ENCODE measurements around the gene PKNOX2. TPM values are rescaled to one million over a fixed set of nuclear protein-coding genes. Genes with fewer than 3 reads are reported as not detected.

The PKNOX2 gene
- total and polyA plus RNA-seq, 9 of the 15 experiments (the other 6 are each of a cell fraction or from before 2014, with no cell fraction given) = not detected

DNA sequence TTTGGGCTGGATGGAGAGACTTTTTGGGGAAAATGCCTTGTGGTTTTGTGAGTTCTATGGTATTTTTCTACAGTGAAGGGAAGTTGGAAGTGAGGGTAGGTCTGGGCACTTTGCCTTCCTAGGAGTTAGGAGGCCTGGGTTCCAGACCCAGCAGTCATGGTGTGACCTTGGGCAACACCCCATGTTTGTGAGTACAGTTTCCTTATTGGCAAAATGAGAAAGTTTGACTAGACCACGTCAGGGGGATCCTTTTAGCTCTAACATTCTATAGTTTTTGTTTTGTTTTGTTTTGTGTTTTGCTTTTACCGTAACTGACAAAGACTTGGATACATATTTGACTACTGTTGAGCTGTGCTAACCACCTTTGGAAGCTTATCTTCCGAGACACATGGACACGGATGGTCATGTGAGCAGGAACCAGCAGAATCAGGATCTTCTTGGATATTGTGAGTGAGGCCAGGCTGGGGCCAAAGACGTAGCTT, 109.0 kb downstream of the PKNOX2 start (continued):
- TF ChIP-seq ERF (CRISPR knock-in tag; IDR thresholded peaks at IDR 0.05) (0 out of 2 replicates have a peak, but pooled peaks have one; percentile 59), TCF3 (CRISPR knock-in tag; IDR thresholded peaks at IDR 0.05) (peak; percentile 80), MAZ (CRISPR knock-in tag; conservative IDR thresholded peaks at IDR 0.05 in 1 of 2, IDR thresholded peaks at IDR 0.05 in 1 of 2) (0 out of 4 replicates have a peak, but pooled peaks of 1 of the 2 experiments have one; percentile 17), ZNF589 (CRISPR knock-in tag; IDR thresholded peaks at IDR 0.05; ENCODE audit: low read depth) (peak; percentile 87), OTX1 (CRISPR knock-in tag; IDR thresholded peaks at IDR 0.05) (peak; percentile 87; the same call in 1 of the 2 replicates), TEAD1 (CRISPR knock-in tag; IDR thresholded peaks at IDR 0.05) (peak in 1 of 2 experiments; percentile 86; a peak in 2 of 4 replicates), LEF1 (IDR thresholded peaks at IDR 0.05) (peak; percentile 52; the same call in 1 of the 2 replicates), ZNF445 (CRISPR knock-in tag; IDR thresholded peaks at IDR 0.05; ENCODE audit: low read depth) (no peak), SRSF3 (IDR thresholded peaks at IDR 0.05; ENCODE audit: insufficient read depth, low read length) (no peak), EP400 (IDR thresholded peaks at IDR 0.05) (no peak), PHB (CRISPR knock-in tag; IDR thresholded peaks at IDR 0.05) (no peak)
- TF ChIP-seq, protein P1, sequence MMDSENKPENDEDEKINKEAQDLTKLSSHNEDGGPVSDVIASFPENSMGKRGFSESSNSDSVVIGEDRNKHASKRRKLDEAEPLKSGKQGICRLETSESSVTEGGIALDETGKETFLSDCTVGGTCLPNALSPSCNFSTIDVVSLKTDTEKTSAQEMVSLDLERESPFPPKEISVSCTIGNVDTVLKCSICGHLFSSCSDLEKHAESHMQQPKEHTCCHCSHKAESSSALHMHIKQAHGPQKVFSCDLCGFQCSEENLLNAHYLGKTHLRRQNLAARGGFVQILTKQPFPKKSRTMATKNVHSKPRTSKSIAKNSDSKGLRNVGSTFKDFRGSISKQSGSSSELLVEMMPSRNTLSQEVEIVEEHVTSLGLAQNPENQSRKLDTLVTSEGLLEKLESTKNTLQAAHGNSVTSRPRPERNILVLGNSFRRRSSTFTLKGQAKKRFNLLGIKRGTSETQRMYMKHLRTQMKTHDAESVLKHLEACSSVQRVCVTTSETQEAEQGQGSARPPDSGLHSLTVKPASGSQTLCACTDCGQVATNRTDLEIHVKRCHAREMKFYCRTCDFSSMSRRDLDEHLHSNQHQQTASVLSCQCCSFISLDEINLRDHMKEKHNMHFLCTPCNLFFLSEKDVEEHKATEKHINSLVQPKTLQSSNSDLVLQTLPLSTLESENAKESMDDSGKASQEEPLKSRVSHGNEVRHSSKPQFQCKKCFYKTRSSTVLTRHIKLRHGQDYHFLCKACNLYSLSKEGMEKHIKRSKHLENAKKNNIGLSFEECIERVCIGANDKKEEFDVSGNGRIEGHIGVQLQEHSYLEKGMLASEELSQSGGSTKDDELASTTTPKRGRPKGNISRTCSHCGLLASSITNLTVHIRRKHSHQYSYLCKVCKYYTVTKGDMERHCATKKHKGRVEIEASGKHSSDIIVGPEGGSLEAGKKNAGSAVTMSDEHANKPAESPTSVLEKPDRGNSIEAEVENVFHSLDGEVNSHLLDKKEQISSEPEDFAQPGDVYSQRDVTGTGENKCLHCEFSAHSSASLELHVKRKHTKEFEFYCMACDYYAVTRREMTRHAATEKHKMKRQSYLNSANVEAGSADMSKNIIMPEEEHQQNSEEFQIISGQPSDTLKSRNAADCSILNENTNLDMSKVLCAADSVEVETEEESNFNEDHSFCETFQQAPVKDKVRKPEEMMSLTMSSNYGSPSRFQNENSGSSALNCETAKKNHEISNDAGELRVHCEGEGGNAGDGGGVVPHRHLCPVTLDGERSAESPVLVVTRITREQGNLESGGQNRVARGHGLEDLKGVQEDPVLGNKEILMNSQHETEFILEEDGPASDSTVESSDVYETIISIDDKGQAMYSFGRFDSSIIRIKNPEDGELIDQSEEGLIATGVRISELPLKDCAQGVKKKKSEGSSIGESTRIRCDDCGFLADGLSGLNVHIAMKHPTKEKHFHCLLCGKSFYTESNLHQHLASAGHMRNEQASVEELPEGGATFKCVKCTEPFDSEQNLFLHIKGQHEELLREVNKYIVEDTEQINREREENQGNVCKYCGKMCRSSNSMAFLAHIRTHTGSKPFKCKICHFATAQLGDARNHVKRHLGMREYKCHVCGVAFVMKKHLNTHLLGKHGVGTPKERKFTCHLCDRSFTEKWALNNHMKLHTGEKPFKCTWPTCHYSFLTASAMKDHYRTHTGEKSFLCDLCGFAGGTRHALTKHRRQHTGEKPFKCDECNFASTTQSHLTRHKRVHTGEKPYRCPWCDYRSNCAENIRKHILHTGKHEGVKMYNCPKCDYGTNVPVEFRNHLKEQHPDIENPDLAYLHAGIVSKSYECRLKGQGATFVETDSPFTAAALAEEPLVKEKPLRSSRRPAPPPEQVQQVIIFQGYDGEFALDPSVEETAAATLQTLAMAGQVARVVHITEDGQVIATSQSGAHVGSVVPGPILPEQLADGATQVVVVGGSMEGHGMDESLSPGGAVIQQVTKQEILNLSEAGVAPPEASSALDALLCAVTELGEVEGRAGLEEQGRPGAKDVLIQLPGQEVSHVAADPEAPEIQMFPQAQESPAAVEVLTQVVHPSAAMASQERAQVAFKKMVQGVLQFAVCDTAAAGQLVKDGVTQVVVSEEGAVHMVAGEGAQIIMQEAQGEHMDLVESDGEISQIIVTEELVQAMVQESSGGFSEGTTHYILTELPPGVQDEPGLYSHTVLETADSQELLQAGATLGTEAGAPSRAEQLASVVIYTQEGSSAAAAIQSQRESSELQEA (IDR thresholded peaks at IDR 0.05; ENCODE audit: low read depth) = no peak
- TF ChIP-seq, protein P2, sequence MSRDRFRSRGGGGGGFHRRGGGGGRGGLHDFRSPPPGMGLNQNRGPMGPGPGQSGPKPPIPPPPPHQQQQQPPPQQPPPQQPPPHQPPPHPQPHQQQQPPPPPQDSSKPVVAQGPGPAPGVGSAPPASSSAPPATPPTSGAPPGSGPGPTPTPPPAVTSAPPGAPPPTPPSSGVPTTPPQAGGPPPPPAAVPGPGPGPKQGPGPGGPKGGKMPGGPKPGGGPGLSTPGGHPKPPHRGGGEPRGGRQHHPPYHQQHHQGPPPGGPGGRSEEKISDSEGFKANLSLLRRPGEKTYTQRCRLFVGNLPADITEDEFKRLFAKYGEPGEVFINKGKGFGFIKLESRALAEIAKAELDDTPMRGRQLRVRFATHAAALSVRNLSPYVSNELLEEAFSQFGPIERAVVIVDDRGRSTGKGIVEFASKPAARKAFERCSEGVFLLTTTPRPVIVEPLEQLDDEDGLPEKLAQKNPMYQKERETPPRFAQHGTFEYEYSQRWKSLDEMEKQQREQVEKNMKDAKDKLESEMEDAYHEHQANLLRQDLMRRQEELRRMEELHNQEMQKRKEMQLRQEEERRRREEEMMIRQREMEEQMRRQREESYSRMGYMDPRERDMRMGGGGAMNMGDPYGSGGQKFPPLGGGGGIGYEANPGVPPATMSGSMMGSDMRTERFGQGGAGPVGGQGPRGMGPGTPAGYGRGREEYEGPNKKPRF (IDR thresholded peaks at IDR 0.05; ENCODE audit: low read depth, low read length) = no peak
- TF ChIP-seq, protein P3, sequence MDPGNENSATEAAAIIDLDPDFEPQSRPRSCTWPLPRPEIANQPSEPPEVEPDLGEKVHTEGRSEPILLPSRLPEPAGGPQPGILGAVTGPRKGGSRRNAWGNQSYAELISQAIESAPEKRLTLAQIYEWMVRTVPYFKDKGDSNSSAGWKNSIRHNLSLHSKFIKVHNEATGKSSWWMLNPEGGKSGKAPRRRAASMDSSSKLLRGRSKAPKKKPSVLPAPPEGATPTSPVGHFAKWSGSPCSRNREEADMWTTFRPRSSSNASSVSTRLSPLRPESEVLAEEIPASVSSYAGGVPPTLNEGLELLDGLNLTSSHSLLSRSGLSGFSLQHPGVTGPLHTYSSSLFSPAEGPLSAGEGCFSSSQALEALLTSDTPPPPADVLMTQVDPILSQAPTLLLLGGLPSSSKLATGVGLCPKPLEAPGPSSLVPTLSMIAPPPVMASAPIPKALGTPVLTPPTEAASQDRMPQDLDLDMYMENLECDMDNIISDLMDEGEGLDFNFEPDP (CRISPR knock-in tag; IDR thresholded peaks at IDR 0.05) = no peak
- TF ChIP-seq, protein P4, sequence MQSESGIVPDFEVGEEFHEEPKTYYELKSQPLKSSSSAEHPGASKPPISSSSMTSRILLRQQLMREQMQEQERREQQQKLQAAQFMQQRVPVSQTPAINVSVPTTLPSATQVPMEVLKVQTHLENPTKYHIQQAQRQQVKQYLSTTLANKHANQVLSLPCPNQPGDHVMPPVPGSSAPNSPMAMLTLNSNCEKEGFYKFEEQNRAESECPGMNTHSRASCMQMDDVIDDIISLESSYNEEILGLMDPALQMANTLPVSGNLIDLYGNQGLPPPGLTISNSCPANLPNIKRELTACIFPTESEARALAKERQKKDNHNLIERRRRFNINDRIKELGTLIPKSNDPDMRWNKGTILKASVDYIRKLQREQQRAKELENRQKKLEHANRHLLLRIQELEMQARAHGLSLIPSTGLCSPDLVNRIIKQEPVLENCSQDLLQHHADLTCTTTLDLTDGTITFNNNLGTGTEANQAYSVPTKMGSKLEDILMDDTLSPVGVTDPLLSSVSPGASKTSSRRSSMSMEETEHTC (IDR thresholded peaks at IDR 0.05) = 0 out of 2 replicates have a peak, but pooled peaks have one; percentile 49
